ENCODE measurements around the gene RILPL1. TPM values are rescaled to one million over a fixed set of nuclear protein-coding genes. Genes with fewer than 3 reads are reported as not detected.
"Not testable (repeated sequence)": the region's sequence is repeated elsewhere in the genome, so short reads cannot be mapped to it uniquely, and the experiment has no call there.

Gene RILPL1
- total and polyA plus RNA-seq, 3 experiments from 2014 or later = 0.55 to 4.6 (median 2.7) TPM

DNA sequence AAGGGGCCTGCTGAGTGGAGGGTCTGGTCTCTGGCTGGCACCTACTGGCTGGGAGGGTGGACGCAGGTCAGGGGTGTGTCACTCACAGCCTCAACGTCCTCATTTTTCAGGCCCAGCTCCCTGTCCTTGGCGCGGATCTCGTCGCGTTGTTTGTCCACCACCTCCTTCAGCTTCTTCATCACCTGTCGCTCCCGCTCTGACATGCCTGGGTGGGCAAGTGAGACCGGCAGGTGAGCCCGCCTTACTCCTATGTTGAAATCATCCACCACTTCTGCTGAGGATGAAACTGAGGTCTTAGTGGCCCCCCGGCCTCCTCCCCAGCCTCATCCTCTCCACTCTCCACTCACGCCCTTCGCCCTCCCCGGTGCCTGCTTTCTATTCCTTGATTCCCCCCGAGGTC, 34.2 kb downstream of the RILPL1 start:
- no peak overlapping the region for H3K4me3 ChIP-seq (ENCODE audit: low read length)
- Mint-ChIP-seq H3K36me3 (peaks cover 3 to 5% (median 5%) of the 10 kb centered on the region in 3 donors), H3K27me3 (no peaks in the 10 kb centered on the region), H3K9me3 (no peaks in the 10 kb centered on the region), H3K4me1 (no peaks in the 10 kb centered on the region), H3K4me3 (no peak overlapping the region), H3K27ac (peak overlapping the region in 1 of 8 donors; percentile 54)
- no peaks in the 10 kb centered on the region for H3K36me3 ChIP-seq (ENCODE audit: insufficient read depth, low read length)
- no peak for DNase-seq
- POLR2A ChIA-PET = interaction anchor here (0.6 kb wide), 2 partner anchors 71 to 90 kb away, joined by 3 read pairs; no protein-coding TSS in a partner anchor
- H3K27me3 ChIP-seq (ENCODE audit: insufficient read depth, low read length, poor library complexity, severe bottlenecking) = no peaks in the 10 kb centered on the region
- CTCF ChIA-PET = interaction anchor here (0.7 kb wide), 1 partner anchor 61 kb away, joined by 3 read pairs; no protein-coding TSS in a partner anchor
- H3K9me3 ChIP-seq (ENCODE audit: low read length) = no peaks in the 10 kb centered on the region
- no peaks in the 10 kb centered on the region for H3K4me1 ChIP-seq (ENCODE audit: insufficient read depth, low read length)
- H3K27ac ChIP-seq (ENCODE audit: low read depth, low read length) = no peak overlapping the region

- Mint-ChIP-seq H3K4me3 (no peak overlapping the region), H3K9me3 (no peaks in the 10 kb centered on the region), H3K36me3 (peaks cover 3 to 7% (median 5%) of the 10 kb centered on the region in 3 donors), H3K27me3 (no peaks in the 10 kb centered on the region), H3K4me1 (no peaks in the 10 kb centered on the region), H3K27ac (no peak overlapping the region)
- Histone ChIP-seq H3K4me3 (ENCODE audit: low read length) (no peak overlapping the region), H3K27ac (ENCODE audit: low read depth, low read length) (no peak overlapping the region), H3K36me3 (ENCODE audit: insufficient read depth, low read length) (no peaks in the 10 kb centered on the region), H3K27me3 (ENCODE audit: insufficient read depth, low read length, poor library complexity, severe bottlenecking) (no peaks in the 10 kb centered on the region), H3K9me3 (ENCODE audit: low read length) (no peaks in the 10 kb centered on the region), H3K4me1 (ENCODE audit: insufficient read depth, low read length) (no peaks in the 10 kb centered on the region)
- DNase-seq = no peak
- CTCF ChIA-PET = no interaction called here
- POLR2A ChIA-PET = no interaction called here
Measured at GRCh38 chr12:123498126-123498825, 35.2 kb downstream of the RILPL1 start.

GRCh38 chr12:123497065-123497464, 36.5 kb downstream of the RILPL1 start:
- no peak for DNase-seq
- ChIA-PET POLR2A (no interaction called here), CTCF (no interaction called here)
- Histone ChIP-seq H3K36me3 (ENCODE audit: insufficient read depth, low read length) (no peaks in the 10 kb centered on the region), H3K27ac (ENCODE audit: low read depth, low read length) (no peak overlapping the region), H3K4me3 (ENCODE audit: low read length) (no peak overlapping the region), H3K4me1 (ENCODE audit: insufficient read depth, low read length) (no peaks in the 10 kb centered on the region), H3K27me3 (ENCODE audit: insufficient read depth, low read length, poor library complexity, severe bottlenecking) (no peaks in the 10 kb centered on the region), H3K9me3 (ENCODE audit: low read length) (no peaks in the 10 kb centered on the region)
- peaks cover 5 to 7% (median 6%) of the 10 kb centered on the region in 3 donors for H3K36me3 Mint-ChIP-seq
- no peaks in the 10 kb centered on the region for H3K9me3 Mint-ChIP-seq
- H3K27ac Mint-ChIP-seq = peak overlapping the region in 1 of 8 donors; percentile 73
- H3K27me3 Mint-ChIP-seq = no peaks in the 10 kb centered on the region
- no peak overlapping the region for H3K4me3 Mint-ChIP-seq
- no peaks in the 10 kb centered on the region for H3K4me1 Mint-ChIP-seq

DNA sequence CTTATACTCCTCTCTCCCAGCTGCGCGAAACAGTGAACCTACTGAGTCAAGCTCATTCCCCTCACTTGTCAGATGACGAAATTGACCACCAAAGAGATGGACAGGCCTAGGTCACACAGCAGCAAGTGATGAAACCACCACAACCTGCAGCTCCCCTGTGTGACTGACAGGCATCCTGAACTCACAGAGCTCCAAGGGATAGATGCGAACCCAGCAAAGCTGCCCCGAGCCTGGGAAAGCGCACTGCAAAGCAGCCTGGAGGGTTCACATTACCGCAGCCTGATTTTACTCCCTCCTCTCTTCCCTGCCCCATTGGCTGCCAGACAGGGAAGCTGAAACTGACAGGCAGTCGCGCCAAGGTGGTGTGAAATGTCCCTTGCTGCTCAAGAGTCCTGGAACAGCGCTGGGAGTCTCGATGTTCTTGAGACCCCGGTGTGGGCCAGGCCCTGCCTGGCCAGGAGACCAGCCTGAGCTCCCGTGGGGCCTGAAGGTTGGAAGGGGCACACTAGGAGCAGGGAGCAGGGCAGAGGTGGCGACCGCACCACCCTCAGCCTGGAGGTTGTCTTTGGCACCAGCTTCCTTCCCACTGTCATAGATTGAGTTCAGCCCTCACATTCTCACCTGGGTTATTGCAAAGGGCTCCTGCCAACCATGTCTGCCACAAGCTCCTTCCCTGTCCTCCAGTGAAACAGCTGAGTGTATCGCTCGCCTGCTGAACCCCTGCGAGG, 39.2 kb downstream of the RILPL1 start:
- no peaks in the 10 kb centered on the region for H3K27me3 ChIP-seq (ENCODE audit: insufficient read depth, low read length, poor library complexity, severe bottlenecking)
- DNase-seq = no peak
- H3K27ac ChIP-seq (ENCODE audit: low read depth, low read length) = no peak overlapping the region
- ChIA-PET POLR2A (interaction anchor here (0.7 kb wide), 1 partner anchor 10 kb away, joined by 3 read pairs; no protein-coding TSS in a partner anchor), CTCF (no interaction called here)
- Mint-ChIP-seq H3K27me3 (no peaks in the 10 kb centered on the region), H3K4me3 (no peak overlapping the region), H3K4me1 (no peaks in the 10 kb centered on the region), H3K27ac (peak overlapping the region in 1 of 8 donors; percentile 68), H3K9me3 (no peaks in the 10 kb centered on the region), H3K36me3 (peaks cover 5 to 7% (median 6%) of the 10 kb centered on the region in 3 donors)
- H3K36me3 ChIP-seq (ENCODE audit: insufficient read depth, low read length) = no peaks in the 10 kb centered on the region
- no peak overlapping the region for H3K4me3 ChIP-seq (ENCODE audit: low read length)
- H3K4me1 ChIP-seq (ENCODE audit: insufficient read depth, low read length) = no peaks in the 10 kb centered on the region
- no peaks in the 10 kb centered on the region for H3K9me3 ChIP-seq (ENCODE audit: low read length)

GRCh38 chr12:123492339-123493039, 41.0 kb downstream of the RILPL1 start:
- H3K36me3 Mint-ChIP-seq, CTCF ChIA-PET: not testable (repeated sequence)

GRCh38 chr12:123491481-123491880, 42.0 kb downstream of the RILPL1 start:
- Mint-ChIP-seq H3K36me3 (peaks cover 0 to 4% (median 3%) of the 10 kb centered on the region in 3 donors), H3K27me3 (no peaks in the 10 kb centered on the region), H3K27ac (no peak overlapping the region), H3K4me1 (no peaks in the 10 kb centered on the region), H3K9me3 (no peaks in the 10 kb centered on the region), H3K4me3 (no peak overlapping the region)
- Histone ChIP-seq H3K27me3 (ENCODE audit: insufficient read depth, low read length, poor library complexity, severe bottlenecking) (no peaks in the 10 kb centered on the region), H3K4me3 (ENCODE audit: low read length) (no peak overlapping the region), H3K9me3 (ENCODE audit: low read length) (no peaks in the 10 kb centered on the region), H3K36me3 (ENCODE audit: insufficient read depth, low read length) (no peaks in the 10 kb centered on the region), H3K4me1 (ENCODE audit: insufficient read depth, low read length) (no peaks in the 10 kb centered on the region), H3K27ac (ENCODE audit: low read depth, low read length) (no peak overlapping the region)
- no peak for DNase-seq
- POLR2A ChIA-PET = no interaction called here
- CTCF ChIA-PET = no interaction called here

More at GRCh38 chr12:123492339-123493039, 41.0 kb downstream of the RILPL1 start:
- H3K27ac ChIP-seq (ENCODE audit: low read depth, low read length); H3K4me3 ChIP-seq (ENCODE audit: low read length); H3K4me1 ChIP-seq (ENCODE audit: insufficient read depth, low read length); DNase-seq; H3K27me3 ChIP-seq (ENCODE audit: insufficient read depth, low read length, poor library complexity, severe bottlenecking); H3K9me3 ChIP-seq (ENCODE audit: low read length); H3K9me3 Mint-ChIP-seq; H3K27me3 Mint-ChIP-seq; H3K4me3 Mint-ChIP-seq; H3K36me3 ChIP-seq (ENCODE audit: insufficient read depth, low read length); H3K4me1 Mint-ChIP-seq; POLR2A ChIA-PET: not testable (repeated sequence)
- peak overlapping the region in 2 of 8 donors; percentile 45 to 78 for H3K27ac Mint-ChIP-seq

GRCh38 chr12:123491056-123491455, 42.5 kb downstream of the RILPL1 start:
- Mint-ChIP-seq H3K27me3 (no peaks in the 10 kb centered on the region), H3K4me1 (peaks cover 0 to 1% (median 0%) of the 10 kb centered on the region in 3 donors), H3K27ac (no peak overlapping the region), H3K9me3 (no peaks in the 10 kb centered on the region), H3K36me3 (peaks cover 0 to 5% (median 3%) of the 10 kb centered on the region in 3 donors), H3K4me3 (no peak overlapping the region)
- Histone ChIP-seq H3K36me3 (ENCODE audit: insufficient read depth, low read length) (no peaks in the 10 kb centered on the region), H3K9me3 (ENCODE audit: low read length) (no peaks in the 10 kb centered on the region), H3K27ac (ENCODE audit: low read depth, low read length) (no peak overlapping the region), H3K4me3 (ENCODE audit: low read length) (no peak overlapping the region), H3K4me1 (ENCODE audit: insufficient read depth, low read length) (no peaks in the 10 kb centered on the region), H3K27me3 (ENCODE audit: insufficient read depth, low read length, poor library complexity, severe bottlenecking) (no peaks in the 10 kb centered on the region)
- DNase-seq = no peak
- ChIA-PET POLR2A (no interaction called here), CTCF (no interaction called here)

- no peaks in the 10 kb centered on the region for H3K9me3 Mint-ChIP-seq
- H3K4me1 Mint-ChIP-seq = peaks cover under 1 to 5% (median under 1%) of the 10 kb centered on the region in 3 donors
- Histone ChIP-seq H3K9me3 (ENCODE audit: low read length) (no peaks in the 10 kb centered on the region), H3K4me3 (ENCODE audit: low read length) (no peak overlapping the region), H3K4me1 (ENCODE audit: insufficient read depth, low read length) (peaks cover 2% of the 10 kb centered on the region), H3K27ac (ENCODE audit: low read depth, low read length) (no peak overlapping the region), H3K27me3 (ENCODE audit: insufficient read depth, low read length, poor library complexity, severe bottlenecking) (no peaks in the 10 kb centered on the region), H3K36me3 (ENCODE audit: insufficient read depth, low read length) (no peaks in the 10 kb centered on the region)
- DNase-seq = no peak
- H3K4me3 Mint-ChIP-seq = no peak overlapping the region
- no peaks in the 10 kb centered on the region for H3K27me3 Mint-ChIP-seq
- POLR2A ChIA-PET = no interaction called here
- CTCF ChIA-PET = no interaction called here
- H3K36me3 Mint-ChIP-seq = peaks cover 0 to 5% (median 3%) of the 10 kb centered on the region in 3 donors
- peak overlapping the region in 1 of 8 donors; percentile 65 for H3K27ac Mint-ChIP-seq
Measured at GRCh38 chr12:123490089-123490488, 43.4 kb downstream of the RILPL1 start.

Measured in CD8-positive, alpha-beta memory T cell (primary cell).